ENCODE measurements around the gene KIRREL2.

KIRREL2 gene

DNA sequence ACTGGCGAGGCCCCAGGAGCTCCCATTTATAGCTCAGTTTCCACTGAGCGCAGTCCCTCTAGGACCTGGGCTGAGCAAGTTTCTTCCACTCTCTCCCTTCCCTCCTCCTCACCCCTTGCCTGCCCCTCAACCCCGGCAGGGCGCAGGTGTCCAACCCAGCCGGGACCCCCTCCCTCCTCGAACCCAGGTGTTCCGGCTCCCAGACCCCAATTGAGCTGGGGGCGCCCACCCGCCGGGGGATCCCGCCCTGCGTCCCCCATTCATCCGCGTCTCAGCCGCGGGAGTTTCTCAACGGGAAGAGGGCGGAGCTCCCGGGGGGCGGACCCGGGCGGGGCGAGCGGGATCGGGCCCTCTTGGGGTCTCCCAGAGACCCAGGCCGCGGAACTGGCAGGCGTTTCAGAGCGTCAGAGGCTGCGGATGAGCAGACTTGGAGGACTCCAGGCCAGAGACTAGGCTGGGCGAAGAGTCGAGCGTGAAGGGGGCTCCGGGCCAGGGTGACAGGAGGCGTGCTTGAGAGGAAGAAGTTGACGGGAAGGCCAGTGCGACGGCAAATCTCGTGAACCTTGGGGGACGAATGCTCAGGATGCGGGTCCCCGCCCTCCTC lies at the start of gene KIRREL2:
TSS of gene KIRREL2 (plus strand) at position 366 of the 604 bp plus-strand sequence. CDS start at position 575, 209 bp downstream.
- no peak within 1 kb of the TSS for H3K27ac Mint-ChIP-seq
- no peak for DNase-seq

DNA sequence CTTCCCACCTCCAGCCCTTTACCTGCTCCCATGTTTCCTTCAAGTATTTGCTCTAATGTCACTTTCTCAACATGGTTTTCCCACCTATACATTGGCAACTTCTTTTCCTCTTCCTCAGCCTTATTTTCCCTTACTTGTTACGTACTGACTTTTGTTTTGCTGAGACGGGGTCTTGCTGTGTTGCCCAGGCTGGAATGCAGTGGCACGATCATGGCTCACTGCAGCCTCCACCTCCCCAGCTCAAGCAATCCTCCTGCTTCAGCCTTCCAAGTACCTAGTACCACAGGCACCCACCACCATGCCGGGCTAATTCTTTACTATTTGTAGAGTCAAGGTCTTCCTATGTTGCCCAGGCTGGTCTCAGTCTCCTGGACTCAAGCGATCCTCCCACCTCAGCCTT lies 49.1 kb upstream of the KIRREL2 start:
- Mint-ChIP-seq H3K36me3 (no peaks in the 10 kb centered on the region), H3K9me3 (no peaks in the 10 kb centered on the region), H3K4me3 (no peak overlapping the region), H3K4me1 (peaks cover 14 to 17% of the 10 kb centered on the region in 2 donors), H3K27ac (no peak overlapping the region), H3K27me3 (peaks cover 16 to 22% of the 10 kb centered on the region in 2 donors)
- ATAC-seq (replicated peaks), result no peak
- no peak for DNase-seq

More for the DNA sequence above, at the start of gene KIRREL2:
- Mint-ChIP-seq H3K4me1 (peaks cover 19 to 22% of the 10 kb centered on the region in 2 donors), H3K27me3 (peaks cover 81 to 89% of the 10 kb centered on the region in 2 donors), H3K9me3 (no peaks in the 10 kb centered on the region), H3K36me3 (peaks cover 0 to 3% of the 10 kb centered on the region in 2 donors), H3K4me3 (peak within 1 kb of the TSS; percentile 69 to 74)
- ATAC-seq (replicated peaks), result peak; percentile 43 to 64

- Mint-ChIP-seq H3K4me3 (no peak overlapping the region), H3K4me1 (peaks cover 0 to 2% of the 10 kb centered on the region in 2 donors), H3K27me3 (peaks cover 30 to 39% of the 10 kb centered on the region in 2 donors), H3K36me3 (peaks cover 0 to 3% of the 10 kb centered on the region in 2 donors), H3K27ac (no peak overlapping the region), H3K9me3 (peaks cover 0 to 4% of the 10 kb centered on the region in 2 donors)
- DNase-seq (no peak), ATAC-seq (replicated peaks) (no peak)
Measured at GRCh38 chr19:35811317-35812219, 45.1 kb upstream of the KIRREL2 start.

DNA sequence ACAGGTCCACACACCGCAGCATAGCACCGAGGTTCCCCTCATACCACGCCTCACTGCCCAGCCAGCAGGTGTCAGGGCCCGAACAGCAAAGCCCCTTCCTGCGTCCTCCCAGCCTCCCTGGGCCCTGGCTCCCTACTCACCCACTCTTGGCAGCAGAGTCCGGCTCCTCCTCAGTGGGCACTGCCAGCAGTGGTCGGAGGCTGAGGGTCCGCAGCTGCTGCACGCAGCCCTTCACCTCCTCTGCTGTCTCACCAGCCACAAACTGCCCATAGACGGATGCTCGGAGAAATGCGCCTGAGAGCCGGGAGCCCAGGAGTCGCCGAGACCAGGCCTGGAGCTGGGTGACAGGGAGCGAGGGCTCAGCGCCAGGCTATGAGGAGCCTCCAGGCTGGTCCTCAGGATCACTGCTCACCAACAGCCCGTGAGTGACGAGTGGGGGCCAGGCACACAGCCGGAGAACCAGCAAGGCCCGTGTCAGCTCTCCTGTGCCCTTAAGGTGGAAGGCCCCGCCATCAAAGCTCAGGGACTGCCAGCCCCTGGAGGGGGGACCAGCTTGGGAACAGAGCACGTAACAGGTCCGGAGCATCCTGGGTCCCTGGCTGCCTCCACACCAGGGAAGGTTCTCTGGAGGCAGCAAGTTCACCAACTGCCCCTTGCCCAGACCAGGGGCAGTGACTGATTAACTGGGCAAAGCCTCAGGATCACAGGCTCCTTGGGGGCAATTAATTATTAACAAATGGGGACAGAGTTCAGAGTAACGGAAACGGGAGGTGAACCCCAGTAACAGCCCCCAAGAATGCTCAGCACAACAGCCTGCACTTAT lies 44.3 kb upstream of the KIRREL2 start, which contains the start of gene PRODH2:
TSS of gene PRODH2 (minus strand) at position 626 of the 823 bp plus-strand sequence. CDS start at position 586, 40 bp downstream.
- Mint-ChIP-seq H3K27ac (no peak within 1 kb of the TSS), H3K27me3 (peaks cover 33 to 41% of the 10 kb centered on the region in 2 donors), H3K4me3 (no peak within 1 kb of the TSS), H3K4me1 (peaks cover 0 to 2% of the 10 kb centered on the region in 2 donors), H3K36me3 (peaks cover 0 to 3% of the 10 kb centered on the region in 2 donors), H3K9me3 (peaks cover 0 to 4% of the 10 kb centered on the region in 2 donors)
- no peak for DNase-seq
- no peak for ATAC-seq (replicated peaks)

DNA sequence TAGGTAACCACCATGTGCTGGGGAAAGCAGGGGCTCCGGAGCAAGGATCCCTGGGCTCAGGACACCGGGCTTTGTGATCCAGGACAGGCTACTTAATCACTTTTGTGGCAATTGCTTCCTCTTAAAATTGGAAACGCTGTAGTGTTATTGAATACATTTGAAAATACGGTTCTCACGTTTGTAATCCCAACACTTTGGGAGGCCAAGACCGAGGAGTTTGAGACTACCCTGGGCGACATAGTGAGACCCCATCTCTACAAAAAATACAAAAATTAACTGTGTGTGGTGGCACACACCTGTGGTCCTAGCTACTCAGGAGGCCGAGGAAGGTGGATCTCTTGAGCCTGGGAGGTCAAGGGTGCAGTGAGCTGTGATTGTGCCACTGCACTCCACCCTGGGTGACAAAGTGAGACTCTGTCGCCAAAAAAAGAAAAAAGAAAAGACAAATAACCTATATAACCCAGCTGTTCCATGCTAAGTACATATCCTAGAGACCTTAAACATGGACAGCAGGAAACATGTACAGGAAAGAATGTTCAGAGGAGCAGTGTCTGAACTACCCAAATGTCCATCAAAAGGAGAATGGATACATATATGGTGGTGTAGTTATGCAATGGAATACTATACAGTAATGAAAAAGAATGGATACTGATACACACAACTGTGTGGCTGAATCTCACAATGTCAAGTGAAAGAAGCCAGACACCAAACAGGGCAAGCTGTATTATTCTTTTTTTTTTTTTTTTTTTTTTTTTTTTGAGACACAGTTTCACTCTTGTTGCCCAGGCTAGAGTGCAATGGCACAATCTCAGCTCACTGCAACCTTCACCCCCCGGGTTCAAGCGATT lies 43.4 kb upstream of the KIRREL2 start:
- H3K4me3 Mint-ChIP-seq, result no peak overlapping the region
- H3K27me3 Mint-ChIP-seq, result peaks cover 36 to 41% of the 10 kb centered on the region in 2 donors
- ATAC-seq (replicated peaks) (no peak), DNase-seq (no peak)
- H3K9me3 Mint-ChIP-seq, result peaks cover 0 to 4% of the 10 kb centered on the region in 2 donors
- H3K36me3 Mint-ChIP-seq, result peaks cover 0 to 3% of the 10 kb centered on the region in 2 donors
- H3K27ac Mint-ChIP-seq, result no peak overlapping the region
- H3K4me1 Mint-ChIP-seq, result peaks cover 0 to 2% of the 10 kb centered on the region in 2 donors

DNA sequence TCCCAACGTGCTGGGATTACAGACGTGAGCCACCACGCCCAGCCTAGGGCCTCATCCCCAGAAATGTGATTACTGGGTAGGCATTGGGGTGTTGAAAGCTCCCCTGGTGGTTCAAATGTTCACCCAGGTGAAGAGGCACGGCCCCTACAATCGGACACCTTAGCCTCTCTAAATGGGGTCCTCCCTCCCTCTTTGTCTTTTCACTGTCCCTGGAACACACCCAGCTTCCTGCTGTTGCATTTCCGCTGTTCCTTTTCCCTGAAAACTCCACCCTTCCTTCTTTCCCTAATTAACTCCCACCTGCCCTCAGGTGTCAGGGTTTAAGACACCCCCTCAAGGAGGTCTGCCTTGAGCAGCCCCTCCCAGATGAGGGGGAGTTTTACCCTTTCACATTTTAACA lies 40.4 kb upstream of the KIRREL2 start:
- no peak overlapping the region for H3K4me3 Mint-ChIP-seq
- H3K4me1 Mint-ChIP-seq, result no peaks in the 10 kb centered on the region
- ATAC-seq (replicated peaks) (no peak), DNase-seq (no peak)
- H3K36me3 Mint-ChIP-seq, result peaks cover 0 to 3% of the 10 kb centered on the region in 2 donors
- peaks cover 0 to 4% of the 10 kb centered on the region in 2 donors for H3K9me3 Mint-ChIP-seq
- peaks cover 32 to 38% of the 10 kb centered on the region in 2 donors for H3K27me3 Mint-ChIP-seq
- H3K27ac Mint-ChIP-seq, result no peak overlapping the region

- Mint-ChIP-seq H3K27ac (no peak overlapping the region), H3K4me1 (no peaks in the 10 kb centered on the region), H3K9me3 (peaks cover 0 to 4% of the 10 kb centered on the region in 2 donors), H3K27me3 (peaks cover 31 to 32% of the 10 kb centered on the region in 2 donors), H3K36me3 (peaks cover 0 to 3% of the 10 kb centered on the region in 2 donors), H3K4me3 (no peak overlapping the region)
- DNase-seq, result no peak
- ATAC-seq (replicated peaks), result no peak
Measured at GRCh38 chr19:35816846-35817245, 39.9 kb upstream of the KIRREL2 start.

DNA sequence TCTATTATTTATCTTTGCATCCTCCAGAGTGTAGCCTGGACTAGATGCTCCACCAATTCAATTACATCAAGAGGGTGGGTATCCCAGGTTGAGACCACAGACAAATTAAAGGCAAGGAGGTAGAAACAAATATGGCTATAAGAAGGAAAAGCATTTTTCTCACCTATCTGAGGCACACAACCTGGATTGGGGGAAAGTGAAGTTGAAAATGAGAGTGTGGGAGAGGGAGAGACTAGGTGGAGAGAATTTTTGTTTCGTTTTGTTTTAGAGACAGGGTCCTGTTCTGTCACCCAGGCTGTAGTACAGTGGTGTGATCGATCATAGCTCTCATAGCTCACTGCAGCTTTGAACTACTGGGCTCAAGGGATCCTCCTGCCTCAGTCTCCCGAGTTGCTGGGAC lies 38.3 kb upstream of the KIRREL2 start:
- Mint-ChIP-seq H3K4me1 (no peaks in the 10 kb centered on the region), H3K9me3 (peaks cover 0 to under 1% of the 10 kb centered on the region in 2 donors), H3K27ac (no peak overlapping the region), H3K36me3 (peaks cover 0 to 3% of the 10 kb centered on the region in 2 donors), H3K27me3 (peaks cover 26 to 36% of the 10 kb centered on the region in 2 donors), H3K4me3 (no peak overlapping the region)
- no peak for DNase-seq
- no peak for ATAC-seq (replicated peaks)

DNA sequence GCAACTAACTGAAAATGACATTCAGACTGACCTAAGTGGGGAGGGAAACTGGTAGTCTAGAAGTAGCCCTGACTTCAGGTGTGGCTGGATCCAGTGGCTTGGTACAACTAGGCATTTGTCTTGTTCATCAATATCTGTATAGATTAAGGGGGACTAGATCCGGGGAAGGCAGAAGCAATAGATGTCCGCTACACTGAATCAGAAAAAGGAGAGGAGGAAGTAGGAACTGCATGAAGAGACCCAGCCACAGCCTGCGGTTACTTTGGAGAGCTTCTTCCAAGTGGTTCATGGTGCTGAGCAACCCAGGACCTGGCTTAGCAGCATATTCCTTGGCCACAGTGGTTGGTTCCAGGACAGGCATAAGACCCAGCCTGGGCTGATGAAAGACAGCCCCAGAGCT lies 34.1 kb upstream of the KIRREL2 start:
- H3K27me3 Mint-ChIP-seq, result peaks cover 14 to 24% of the 10 kb centered on the region in 2 donors
- no peak for DNase-seq
- peak in 1 of 2 donors; percentile 42 for ATAC-seq (replicated peaks)
- no peaks in the 10 kb centered on the region for H3K4me1 Mint-ChIP-seq
- H3K27ac Mint-ChIP-seq, result no peak overlapping the region
- no peaks in the 10 kb centered on the region for H3K36me3 Mint-ChIP-seq
- H3K4me3 Mint-ChIP-seq, result no peak overlapping the region
- no peaks in the 10 kb centered on the region for H3K9me3 Mint-ChIP-seq

GRCh38 chr19:35824150-35824549 lies 32.6 kb upstream of the KIRREL2 start:
- Mint-ChIP-seq H3K4me1 (no peaks in the 10 kb centered on the region), H3K4me3 (no peak overlapping the region), H3K27me3 (peaks cover 11 to 31% of the 10 kb centered on the region in 2 donors), H3K9me3 (no peaks in the 10 kb centered on the region), H3K27ac (no peak overlapping the region), H3K36me3 (no peaks in the 10 kb centered on the region)
- ATAC-seq (replicated peaks) (no peak), DNase-seq (no peak)

DNA sequence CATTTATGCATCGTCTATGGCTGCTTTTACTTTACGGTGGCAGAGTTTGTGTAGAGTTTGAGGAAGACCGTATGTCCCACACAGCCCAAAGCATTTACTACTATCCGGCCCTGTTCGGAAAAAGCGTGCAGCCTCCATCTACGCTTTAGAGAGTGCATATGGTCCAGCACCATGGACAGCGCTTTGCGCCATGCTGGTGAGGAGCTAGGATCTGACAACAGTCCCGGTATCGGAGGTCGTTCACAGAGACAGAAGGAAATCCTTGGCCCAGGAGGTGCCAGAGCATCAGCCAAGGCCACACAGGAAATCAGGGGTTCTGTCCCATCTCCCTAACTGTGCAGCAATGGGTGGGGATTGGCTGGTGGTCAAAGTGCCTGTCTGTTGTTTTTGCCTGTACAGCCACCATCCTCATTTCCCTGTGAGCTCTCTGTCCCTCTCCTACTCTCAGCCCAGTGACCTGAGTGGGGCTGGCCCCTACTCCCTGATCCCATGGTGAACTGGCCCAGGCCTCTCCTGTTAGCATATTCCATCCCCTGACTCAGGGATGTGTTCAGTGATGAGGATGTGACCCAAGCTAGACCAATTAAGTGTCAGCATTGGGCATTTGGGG lies 27.9 kb upstream of the KIRREL2 start:
- Mint-ChIP-seq H3K36me3 (no peaks in the 10 kb centered on the region), H3K9me3 (peaks cover 0 to 2% of the 10 kb centered on the region in 2 donors), H3K4me1 (no peaks in the 10 kb centered on the region), H3K27ac (no peak overlapping the region), H3K27me3 (peaks cover 33 to 44% of the 10 kb centered on the region in 2 donors), H3K4me3 (no peak overlapping the region)
- DNase-seq, result no peak
- peak; percentile 45 to 57 for ATAC-seq (replicated peaks)

DNA sequence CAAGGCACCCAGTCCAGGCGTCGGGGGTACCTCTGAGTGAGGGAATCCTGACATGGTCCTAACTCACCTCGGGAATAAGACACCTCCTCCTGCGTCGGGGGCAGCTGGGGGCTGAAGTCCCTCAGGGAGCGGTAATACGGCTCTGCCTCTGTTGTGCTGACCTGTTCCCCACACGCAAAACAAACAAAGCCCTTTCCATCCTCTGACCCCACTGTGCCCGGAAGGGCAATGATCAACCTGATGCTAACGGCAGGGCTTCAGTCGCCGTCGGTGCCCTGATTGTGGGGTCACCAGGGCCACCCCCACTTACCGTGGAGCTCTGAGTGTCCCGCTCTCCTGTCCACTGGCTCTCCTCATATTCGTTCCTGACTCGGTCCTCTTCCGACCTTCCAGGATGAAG lies 25.7 kb upstream of the KIRREL2 start:
- no peaks in the 10 kb centered on the region for H3K36me3 Mint-ChIP-seq
- no peak overlapping the region for H3K27ac Mint-ChIP-seq
- ATAC-seq (replicated peaks) (no peak), DNase-seq (no peak)
- peaks cover 0 to 2% of the 10 kb centered on the region in 2 donors for H3K9me3 Mint-ChIP-seq
- H3K4me1 Mint-ChIP-seq, result no peaks in the 10 kb centered on the region
- no peak overlapping the region for H3K4me3 Mint-ChIP-seq
- H3K27me3 Mint-ChIP-seq, result peaks cover 40 to 57% of the 10 kb centered on the region in 2 donors

- H3K36me3 Mint-ChIP-seq, result no peaks in the 10 kb centered on the region
- H3K27ac Mint-ChIP-seq, result no peak overlapping the region
- no peaks in the 10 kb centered on the region for H3K4me1 Mint-ChIP-seq
- no peak overlapping the region for H3K4me3 Mint-ChIP-seq
- peaks cover 0 to 2% of the 10 kb centered on the region in 2 donors for H3K9me3 Mint-ChIP-seq
- peaks cover 48 to 59% of the 10 kb centered on the region in 2 donors for H3K27me3 Mint-ChIP-seq
- ATAC-seq (replicated peaks) (no peak), DNase-seq (no peak)
Measured at GRCh38 chr19:35832054-35832453, 24.7 kb upstream of the KIRREL2 start.
